ENCODE results near the gene SCN2B. TPM values are rescaled to one million over a fixed set of nuclear protein-coding genes. Genes with fewer than 3 reads are reported as not detected.

Gene SCN2B
- total and polyA plus RNA-seq, 10 of the 15 experiments (the other 5 are each of a cell fraction or from before 2014, with no cell fraction given), result 0.01 TPM; not detected in 9

GRCh38 chr11:118202599-118203422, 26.4 kb upstream of the SCN2B start (continued):
- TF ChIP-seq ZNF687 (IDR thresholded peaks at IDR 0.05) (peak; percentile 14; the same call in 1 of the 2 replicates), PBX3 (IDR thresholded peaks at IDR 0.05; ENCODE audit: insufficient replicate concordance, low read depth, low read length) (no peak), ZBTB4 (CRISPR knock-in tag; IDR thresholded peaks at IDR 0.05) (no peak), PKNOX1 (IDR thresholded peaks at IDR 0.05) (no peak), SREBF1 (IDR thresholded peaks at IDR 0.05; ENCODE audit: low read length) (no peak), E4F1 (IDR thresholded peaks at IDR 0.05; ENCODE audit: borderline replicate concordance, partially characterized antibody) (no peak), ASH2L (IDR thresholded peaks at IDR 0.05; ENCODE audit: borderline replicate concordance, low read depth) (no peak), RUNX3 (IDR thresholded peaks at IDR 0.05; ENCODE audit: low read length) (0 out of 2 replicates have a peak, but pooled peaks have one; percentile 22), TAF1 (IDR thresholded peaks at IDR 0.05; ENCODE audit: borderline replicate concordance, low read depth, low read length) (no peak), FOS (IDR thresholded peaks at IDR 0.05; ENCODE audit: borderline replicate concordance, extremely low read depth, insufficient read length) (no peak), MXI1 (IDR thresholded peaks at IDR 0.05; ENCODE audit: low read depth, low read length) (no peak), IKZF1 (conservative IDR thresholded peaks at IDR 0.05) (0 out of 2 replicates have a peak, but pooled peaks have one; percentile 22)
